DOHH2 (cell line): ENCODE data around the gene NR1I3.

Source experiments
- H3F3A ChIP-seq: fragments of 200-600 bp; sonication (generic), shearing (Covaris generic); 2 replicates; pipeline ENCODE4 v1.6.0; 2016; ENCODE audit warnings: antibody characterized with exemption, mild to moderate bottlenecking; ENCODE audit not compliant: control insufficient read depth, insufficient read depth
- H3K27ac ChIP-seq: fragments of 200-600 bp; sonication (generic); 2 replicates; pipeline ENCODE4 v1.5.1; 2014; ENCODE audit warnings: low read depth, mild to moderate bottlenecking, low read length, moderate library complexity
- H3K27me3 ChIP-seq: fragments of 200-600 bp; sonication (generic); 2 replicates; pipeline ENCODE4 v1.6.1; 2014; ENCODE audit warnings: mild to moderate bottlenecking, low read length, mixed read lengths; ENCODE audit not compliant: control insufficient read depth
- H3K36me3 ChIP-seq: fragments of 200-600 bp; sonication (generic); 2 replicates; pipeline ENCODE4 v1.6.1; 2014; ENCODE audit warnings: mild to moderate bottlenecking, low read length, moderate library complexity, mixed read lengths; ENCODE audit not compliant: control insufficient read depth
- H3K4me1 ChIP-seq: fragments of 200-600 bp; sonication (generic); 2 replicates; pipeline ENCODE4 v1.6.1; 2014; ENCODE audit warnings: mild to moderate bottlenecking, low read length, mixed read lengths; ENCODE audit not compliant: control insufficient read depth
- H3K4me2 ChIP-seq: fragments of 200-600 bp; sonication (generic); 2 replicates; pipeline ENCODE4 v1.6.0; 2014; ENCODE audit warnings: mild to moderate bottlenecking, low read length, moderate library complexity
- H3K4me3 ChIP-seq: fragments of 200-600 bp; sonication (generic); 2 replicates; pipeline ENCODE4 v1.5.1; 2014; ENCODE audit warnings: mild to moderate bottlenecking, low read length, mixed read lengths
- H3K79me2 ChIP-seq: fragments of 200-600 bp; sonication (generic); 2 replicates; pipeline ENCODE4 v1.6.1; 2014; ENCODE audit warnings: mild to moderate bottlenecking, low read length, mixed read lengths; ENCODE audit not compliant: control insufficient read depth
- H3K9me2 ChIP-seq: fragments of 200-600 bp; sonication (generic); replicated peaks from 2 replicates; pipeline ENCODE4 v1.6.1; 2014; ENCODE audit warnings: mild to moderate bottlenecking, low read length, mixed read lengths; ENCODE audit not compliant: control insufficient read depth
- H3K9me3 ChIP-seq: fragments of 200-600 bp; sonication (generic); 2 replicates; pipeline ENCODE4 v1.6.1; 2014; ENCODE audit warnings: antibody characterized with exemption, low read length, mixed read lengths; ENCODE audit not compliant: control insufficient read depth, insufficient read depth
- H4K20me1 ChIP-seq: fragments of 200-600 bp; sonication (generic); 2 replicates; pipeline ENCODE4 v1.6.0; 2014; ENCODE audit warnings: low read depth, mild to moderate bottlenecking, antibody characterized with exemption, low read length, moderate library complexity; ENCODE audit not compliant: control insufficient read depth, insufficient read depth
- CTCF ChIP-seq: fragments of 200-600 bp; sonication (generic); IDR thresholded peaks from one replicate; pipeline ENCODE4 v1.5.1; 2014; ENCODE audit warnings: antibody characterized with exemption, mild to moderate bottlenecking, low read depth, low read length; ENCODE audit not compliant: poor library complexity, severe bottlenecking
- EZH2phosphoT487 ChIP-seq: fragments of 200-600 bp; sonication (generic); IDR thresholded peaks from 2 replicates; pipeline ENCODE4 v1.6.1; 2017; ENCODE audit warnings: borderline replicate concordance, mild to moderate bottlenecking, antibody characterized with exemption, low read length, moderate library complexity, mixed read lengths

Gene NR1I3

GRCh38 chr1:161199506-161200139 lies 38.4 kb downstream of the NR1I3 start:
- peaks cover 15% of the 10 kb centered on the region for H3K36me3 ChIP-seq
- H3K4me3 ChIP-seq, result no peak overlapping the region
- peaks cover 18% of the 10 kb centered on the region for H3K79me2 ChIP-seq
- no peaks in the 10 kb centered on the region for H3K9me3 ChIP-seq
- TF ChIP-seq EZH2phosphoT487 (no peak), CTCF (no peak)
- no peak overlapping the region for H3K27ac ChIP-seq
- peaks cover 50% of the 10 kb centered on the region for H3K4me1 ChIP-seq
- H3K27me3 ChIP-seq, result no peaks in the 10 kb centered on the region
- no peaks in the 10 kb centered on the region for H3K9me2 ChIP-seq
- no peaks in the 10 kb centered on the region for H4K20me1 ChIP-seq
- H3K4me2 ChIP-seq, result no peak overlapping the region
- 0 out of 2 replicates have a peak, but pooled peaks cover 3% of the 10 kb centered on the region for H3F3A ChIP-seq

- Histone ChIP-seq H3K9me3 (no peaks in the 10 kb centered on the region), H3K79me2 (peaks cover 17% of the 10 kb centered on the region), H3K27ac (no peak within 1 kb of the TSS), H3F3A (0 out of 2 replicates have a peak, but pooled peaks cover 3% of the 10 kb centered on the region), H3K4me1 (peaks cover 52% of the 10 kb centered on the region), H3K4me2 (no peak within 1 kb of the TSS), H3K36me3 (peaks cover 8% of the 10 kb centered on the region), H3K4me3 (no peak within 1 kb of the TSS), H3K9me2 (no peaks in the 10 kb centered on the region), H3K27me3 (no peaks in the 10 kb centered on the region), H4K20me1 (no peaks in the 10 kb centered on the region)
- TF ChIP-seq EZH2phosphoT487 (no peak), CTCF (no peak)
Measured at GRCh38 chr1:161198897-161199431, 39.0 kb downstream of the NR1I3 start, which contains the start of gene ADAMTS4. Gene ADAMTS4 (minus strand): TSS chr1:161199054. CDS start chr1:161198627, 427 bp downstream.

GRCh38 chr1:161198194-161198896 lies 39.7 kb downstream of the NR1I3 start:
- TF ChIP-seq EZH2phosphoT487, result no peak
- no peak for TF ChIP-seq CTCF
- no peak overlapping the region for H3K27ac ChIP-seq
- H3K79me2 ChIP-seq, result peaks cover 11% of the 10 kb centered on the region
- no peaks in the 10 kb centered on the region for H3K9me2 ChIP-seq
- H3K9me3 ChIP-seq, result no peaks in the 10 kb centered on the region
- no peak overlapping the region for H3K4me2 ChIP-seq
- H3K4me1 ChIP-seq, result peaks cover 48% of the 10 kb centered on the region
- no peak overlapping the region for H3K4me3 ChIP-seq
- no peaks in the 10 kb centered on the region for H3K27me3 ChIP-seq
- H4K20me1 ChIP-seq, result no peaks in the 10 kb centered on the region
- peaks cover 2% of the 10 kb centered on the region for H3K36me3 ChIP-seq
- 0 out of 2 replicates have a peak, but pooled peaks cover 3% of the 10 kb centered on the region for H3F3A ChIP-seq
